SK-N-SH treated with all-trans-retinoic acid at 6 μM for 48 hours (cell line): ENCODE data around the gene METTL22.

Source experiments
- BACH2 ChIP-seq: fragments of 250-450 bp; sonication (Bioruptor Pico); IDR thresholded peaks from 2 replicates; pipeline ENCODE4 v1.9.0; 2021; ENCODE audit warnings: mild to moderate bottlenecking, borderline replicate concordance
- GLIS3 ChIP-seq: fragments of 250-450 bp; sonication (Bioruptor Pico); IDR thresholded peaks from 2 replicates; pipeline ENCODE4 v1.5.0; 2020; ENCODE audit warnings: mild to moderate bottlenecking, moderate library complexity
- PATZ1 ChIP-seq: fragments of 250-450 bp; sonication (Bioruptor Pico); IDR thresholded peaks from 2 replicates; pipeline ENCODE4 v1.8.0; 2020; ENCODE audit warnings: mild to moderate bottlenecking, moderate library complexity, borderline replicate concordance

DNA sequence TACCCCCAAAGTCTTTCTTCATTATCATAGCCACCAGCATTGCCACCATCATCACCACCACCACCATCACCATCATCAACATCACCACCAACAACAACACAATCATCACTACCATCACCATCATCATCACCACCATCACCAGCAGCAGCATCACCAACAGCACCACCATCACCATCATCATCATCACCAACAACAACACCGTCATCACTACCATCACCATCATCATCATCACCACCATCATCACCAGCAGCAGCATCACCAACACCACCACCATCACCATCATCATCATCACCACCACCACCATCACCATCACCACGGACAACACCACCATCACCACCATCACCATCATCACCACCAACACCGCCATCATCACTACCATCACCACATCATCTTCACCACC lies 30.7 kb upstream of the METTL22 start:
- TF ChIP-seq BACH2: no peak
- no peak for TF ChIP-seq PATZ1 (CRISPR knock-in tag)
- no peak for TF ChIP-seq GLIS3 (CRISPR knock-in tag)
